GM12873 (cell line): ENCODE measurements around the gene COLGALT1.

ENCODE experiments used
- CTCF ChIP-seq: IDR thresholded peaks from 2 replicates; pipeline ENCODE4 v1.5.1; 2012; ENCODE audit warnings: low read depth, mild to moderate bottlenecking, moderate library complexity, low read length, control low read depth; ENCODE audit not compliant: insufficient read depth; ENCODE audit errors: missing control alignments

Gene COLGALT1

DNA sequence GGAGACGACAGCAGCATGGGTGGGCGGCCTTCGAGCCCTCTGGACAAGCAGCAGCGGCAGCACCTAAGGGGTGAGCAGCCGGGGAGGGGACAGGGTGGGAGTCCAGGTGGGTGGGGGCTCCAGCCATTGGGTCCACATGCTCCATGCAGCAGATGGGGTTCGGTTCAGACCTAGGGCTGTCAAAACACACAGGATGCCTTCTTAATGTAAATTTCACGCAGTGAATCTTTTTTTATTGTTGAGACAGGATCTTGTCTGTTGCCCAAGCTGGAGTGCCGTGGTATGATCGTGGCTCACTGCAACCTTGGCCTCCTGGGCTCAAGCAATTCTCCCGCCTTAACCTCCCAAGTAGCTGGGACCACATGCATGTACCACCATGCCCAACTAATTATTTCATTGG lies 28.1 kb upstream of the COLGALT1 start:
- TF ChIP-seq CTCF: no peak

DNA sequence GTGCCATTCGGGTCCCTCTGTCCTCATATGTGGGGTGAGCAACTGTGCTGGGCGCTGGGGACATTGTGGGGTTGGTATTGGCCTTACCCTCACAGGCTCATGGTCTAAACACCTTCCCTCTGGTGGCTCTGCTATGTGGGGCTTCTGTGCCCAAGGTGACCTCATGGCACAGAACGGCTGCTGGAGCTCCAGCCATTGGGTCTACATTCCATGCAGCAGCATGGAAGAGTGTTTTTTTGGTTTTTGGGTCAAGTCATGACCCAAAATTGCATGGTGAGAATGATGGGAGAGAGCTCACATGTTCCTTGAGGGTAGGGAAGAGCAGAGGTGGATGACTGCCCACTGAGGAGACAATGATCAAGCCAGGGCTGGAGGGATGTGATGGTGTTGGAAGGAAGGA lies 26.8 kb upstream of the COLGALT1 start:
- TF ChIP-seq CTCF: no peak

DNA sequence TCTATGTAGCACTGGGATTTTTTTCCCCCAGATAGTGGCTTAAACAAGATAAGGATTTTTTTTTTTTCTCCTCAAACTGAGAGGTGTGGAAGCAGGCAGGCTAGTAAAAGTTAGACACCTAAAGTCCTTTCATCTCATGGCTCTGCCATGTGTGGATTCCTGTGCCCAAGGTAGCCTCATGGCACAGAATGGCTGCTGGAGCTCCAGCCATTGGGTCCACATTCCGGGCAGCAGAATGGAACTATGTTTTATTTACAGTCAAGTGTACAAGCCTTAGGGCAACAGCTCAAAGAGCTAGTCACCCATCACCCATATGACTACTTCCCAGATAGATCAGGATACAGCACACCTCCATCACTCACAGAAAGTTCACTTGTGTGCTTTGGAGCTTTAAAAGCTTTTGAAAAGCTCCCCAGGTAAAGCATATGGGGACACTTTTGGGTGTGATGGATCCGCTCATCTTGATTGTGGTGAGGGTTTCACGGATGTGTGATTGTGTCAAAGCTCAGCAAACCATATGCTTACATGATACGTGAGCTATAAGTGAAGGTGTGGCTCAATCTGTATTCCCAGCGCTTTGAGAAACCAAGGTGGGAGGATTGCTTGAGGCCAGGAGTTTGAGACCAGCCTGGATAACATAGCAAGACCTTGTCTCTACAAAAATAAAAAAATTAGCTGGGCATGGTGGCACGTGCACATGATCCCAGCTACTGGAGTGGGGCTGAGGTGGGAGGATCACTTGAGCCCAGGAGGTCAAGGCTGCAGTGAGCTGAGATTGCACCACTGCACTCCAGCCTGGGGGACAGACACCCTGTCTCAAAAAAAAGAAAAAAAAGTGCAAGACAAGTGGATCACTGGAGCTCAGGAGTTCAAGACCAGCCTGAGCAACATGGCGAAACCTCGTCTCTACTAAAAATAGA lies 25.9 kb upstream of the COLGALT1 start:
- TF ChIP-seq CTCF: no peak

GRCh38 chr19:17530586-17530985 lies 24.9 kb upstream of the COLGALT1 start:
- no peak for TF ChIP-seq CTCF

DNA sequence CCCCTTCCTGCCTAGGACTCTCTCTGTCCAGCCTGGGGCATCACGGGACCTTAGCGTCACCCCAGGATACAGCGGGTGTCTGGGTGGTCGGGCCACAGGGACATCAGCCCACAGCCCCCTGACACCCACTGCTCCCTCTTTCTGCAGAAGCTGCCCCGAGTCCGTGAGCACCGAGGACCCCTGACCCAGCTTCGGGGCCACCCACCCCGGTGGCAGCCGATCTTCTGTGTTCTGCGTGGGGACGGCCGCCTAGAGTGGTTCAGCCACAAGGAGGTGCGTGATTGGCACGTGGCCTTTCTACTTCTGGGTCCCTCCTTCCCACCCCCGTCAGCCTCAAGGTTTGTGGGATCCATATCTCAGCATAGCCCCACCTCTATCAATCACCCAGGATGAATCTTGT lies 23.3 kb upstream of the COLGALT1 start:
- no peak for TF ChIP-seq CTCF

GRCh38 chr19:17532557-17532956 lies 22.9 kb upstream of the COLGALT1 start:
- no peak for TF ChIP-seq CTCF

DNA sequence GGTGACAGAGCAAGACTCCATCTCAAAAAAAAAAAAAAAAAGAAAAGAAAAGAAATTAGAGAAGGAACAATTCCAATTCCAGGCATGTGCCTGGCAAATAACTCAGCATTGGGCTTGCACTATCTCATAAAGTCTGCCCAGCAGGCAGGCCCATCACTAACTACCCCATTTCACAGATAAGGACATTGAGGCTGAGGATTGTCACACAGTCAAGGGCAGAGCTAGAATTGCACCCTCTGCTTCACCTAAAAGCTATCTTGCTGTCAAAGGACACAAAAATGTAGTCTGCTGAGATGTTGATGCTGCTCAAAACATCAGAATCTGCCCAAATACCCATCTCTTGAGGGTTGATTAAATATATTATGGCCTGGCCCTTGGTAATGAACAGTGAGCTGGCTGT lies 20.7 kb upstream of the COLGALT1 start:
- no peak for TF ChIP-seq CTCF
